ENCODE measurements around the gene SNX32.

The SNX32 gene

DNA sequence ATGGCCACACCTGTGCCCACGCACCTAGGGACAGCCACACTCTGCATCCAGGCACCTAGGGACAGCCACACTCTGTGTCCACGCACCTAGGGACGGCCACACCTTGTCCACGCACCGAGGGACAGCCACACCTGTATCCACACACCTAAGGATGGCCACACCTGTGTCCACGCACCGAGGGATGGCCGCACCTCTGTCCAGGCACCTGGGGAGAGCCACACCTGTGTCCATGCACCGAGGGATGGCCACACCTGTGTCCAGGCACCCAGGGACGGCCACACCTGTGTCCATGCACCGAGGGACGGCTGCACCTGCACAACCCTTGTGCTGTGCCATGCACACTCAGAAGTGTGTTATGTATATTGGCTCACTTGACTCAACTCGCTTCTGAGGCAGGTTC, 36.1 kb upstream of the SNX32 start:
- DNase-seq: no peak

DNA sequence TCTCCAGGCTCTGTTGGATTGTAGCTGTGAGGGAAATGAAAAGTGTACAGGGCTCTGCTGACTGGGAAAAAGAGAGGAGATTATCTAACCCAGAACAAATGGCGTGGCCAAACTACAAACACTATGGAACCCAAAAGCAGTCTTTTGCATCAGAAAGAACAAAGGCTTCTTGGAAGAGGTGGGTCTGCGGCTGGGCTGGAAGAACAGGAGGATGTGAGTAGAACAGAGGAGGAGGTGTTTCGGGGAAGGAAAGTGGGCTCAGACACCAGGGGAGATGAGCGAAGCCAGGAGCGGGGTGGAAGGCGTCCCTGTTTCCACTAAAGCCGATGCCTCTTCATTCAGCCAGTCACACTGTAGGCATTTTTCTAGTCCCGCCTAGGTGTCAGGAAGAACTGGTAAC, 34.9 kb upstream of the SNX32 start:
- DNase-seq: no peak

DNA sequence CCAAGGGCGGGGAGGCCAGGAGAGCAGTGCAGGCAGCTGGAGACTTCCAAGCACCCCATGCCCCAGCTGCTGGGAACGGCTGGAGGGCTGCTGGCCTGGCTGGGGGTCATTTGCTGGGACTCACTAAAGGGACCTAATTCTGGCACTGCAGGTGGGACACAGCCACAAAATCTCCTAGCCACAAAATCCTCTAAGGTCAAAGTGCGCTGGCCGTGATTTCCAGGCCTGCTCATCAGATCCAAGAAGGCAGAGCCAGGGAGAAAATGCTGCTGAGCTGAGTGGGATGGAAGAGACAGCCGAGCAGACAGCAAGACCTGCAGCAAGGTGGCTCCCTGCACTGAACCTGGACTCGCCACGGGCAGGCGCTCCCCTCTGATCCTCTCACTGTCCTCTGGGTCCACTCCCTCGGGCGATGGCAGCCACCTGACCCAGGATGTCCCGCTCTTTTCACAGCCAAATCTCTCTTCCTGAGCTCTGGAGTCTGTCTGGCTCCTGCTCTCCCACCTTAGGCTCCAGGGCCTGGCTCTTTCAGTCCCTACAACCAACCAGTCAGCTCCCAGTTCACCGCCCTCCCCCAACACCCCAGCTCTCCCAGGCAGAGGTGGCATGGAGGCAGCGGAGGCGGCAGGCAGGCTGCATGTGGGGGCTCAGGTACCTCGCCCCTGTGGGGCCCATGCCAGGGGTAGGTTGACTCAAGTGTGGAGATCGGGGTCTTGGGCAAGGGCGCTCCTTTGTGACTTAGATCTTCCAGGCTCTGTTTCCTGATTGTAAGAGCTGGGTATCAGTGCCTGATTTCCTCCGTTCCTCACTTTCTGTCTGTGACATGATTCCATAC, 32.4 kb upstream of the SNX32 start:
- DNase-seq: no peak

DNA sequence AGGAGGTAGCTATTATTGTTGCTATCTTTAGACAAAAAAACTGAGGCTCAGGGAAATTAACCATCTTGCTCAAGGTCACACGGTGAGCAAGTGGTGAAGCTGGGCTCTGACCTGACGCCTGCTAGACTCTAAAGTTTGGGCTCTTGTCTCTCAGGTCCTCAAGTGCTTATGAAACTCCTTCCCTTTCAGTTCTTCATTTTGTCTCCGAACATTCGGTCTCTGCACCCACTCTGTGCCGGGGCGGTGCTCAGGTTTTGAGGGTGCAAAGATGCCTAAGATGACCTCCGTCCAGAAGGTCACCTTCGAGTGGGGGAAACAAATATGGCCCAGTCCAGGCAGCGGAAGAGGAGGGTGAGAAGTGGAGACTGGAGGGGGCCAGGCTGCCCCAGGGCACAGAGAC, 30.9 kb upstream of the SNX32 start:
- DNase-seq: no peak

DNA sequence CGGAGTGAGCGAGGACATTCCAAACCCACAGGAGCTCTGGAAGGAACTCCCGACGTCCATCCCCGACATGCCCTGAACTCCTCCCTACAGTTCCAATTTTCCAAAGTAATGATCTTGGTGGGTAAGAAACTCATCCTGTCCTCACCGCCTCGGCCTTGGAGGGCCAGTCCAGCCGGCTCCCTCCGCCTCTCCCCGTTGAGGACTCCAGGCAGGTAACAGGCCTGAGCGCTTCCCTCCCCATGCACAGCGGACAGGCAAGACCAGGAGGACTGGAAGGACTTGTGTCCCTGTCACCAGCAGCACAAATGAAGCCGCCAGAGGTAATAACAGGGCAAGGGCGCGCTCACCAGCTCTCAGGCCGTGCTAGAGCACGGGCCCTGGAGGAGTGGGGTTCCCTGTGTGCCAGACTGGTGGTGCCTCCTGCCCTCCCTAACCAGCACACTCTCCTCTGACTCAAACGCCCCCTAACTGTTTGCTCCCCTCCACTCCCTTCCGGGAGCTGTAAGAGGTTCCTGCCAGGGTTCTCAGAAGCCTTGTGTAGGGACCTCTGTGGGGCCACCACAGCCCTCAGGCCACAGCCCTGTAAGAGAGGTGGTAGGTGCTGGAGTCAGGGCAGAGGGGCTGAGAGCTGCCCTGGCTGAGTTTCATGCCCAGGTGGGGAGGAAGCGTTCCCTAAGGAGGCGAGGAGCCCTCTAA, 29.8 kb upstream of the SNX32 start:
- DNase-seq: no peak

DNA sequence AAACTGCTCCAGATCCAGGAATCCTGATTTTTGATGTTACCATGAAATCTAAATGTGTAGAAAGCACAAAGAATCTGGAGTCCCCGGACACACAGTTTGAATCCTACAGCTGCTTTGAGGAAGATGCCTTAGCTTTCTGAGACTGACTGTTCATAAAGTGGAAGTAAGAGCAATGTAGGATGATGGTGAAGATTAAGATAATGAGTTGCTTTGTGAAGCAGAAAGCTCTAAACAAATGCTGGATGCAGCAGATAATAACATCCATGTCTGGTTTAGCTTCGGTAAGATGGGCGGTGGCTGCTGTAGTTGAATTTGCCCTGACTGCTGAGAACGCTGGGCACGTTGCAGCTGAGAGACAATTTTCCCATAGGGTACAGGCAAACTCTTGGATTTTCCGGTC, 26.8 kb upstream of the SNX32 start:
- DNase-seq: no peak

DNA sequence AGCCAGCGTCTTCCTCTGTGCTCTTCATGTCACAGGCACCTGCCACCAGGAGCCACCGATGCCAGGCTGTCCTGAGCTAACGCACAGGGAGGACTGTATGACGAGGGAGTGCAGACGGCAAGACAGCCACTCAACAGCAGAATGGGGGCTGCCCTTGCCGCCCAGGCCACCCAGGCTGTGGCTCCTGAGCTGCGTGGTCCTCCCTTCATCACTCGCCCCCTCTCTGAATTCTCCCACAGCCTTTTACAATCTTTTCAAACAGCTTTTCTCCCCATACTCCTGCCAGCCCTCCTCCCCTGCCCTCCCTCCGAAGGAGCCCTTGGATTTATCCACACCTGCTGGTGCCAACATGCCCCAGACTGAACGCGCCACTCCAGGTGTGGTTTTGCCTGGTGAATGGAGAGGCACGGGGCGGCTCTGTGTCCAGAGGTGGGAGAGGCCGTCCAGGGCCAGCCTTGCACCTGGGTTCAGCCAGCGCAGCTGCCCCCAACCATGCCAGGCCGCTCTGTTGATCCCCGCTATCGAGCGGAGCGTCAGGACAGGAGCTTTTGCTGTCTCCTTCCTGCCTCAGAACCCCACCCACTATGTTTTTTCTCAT, 24.9 kb upstream of the SNX32 start:
- no peak for DNase-seq

DNA sequence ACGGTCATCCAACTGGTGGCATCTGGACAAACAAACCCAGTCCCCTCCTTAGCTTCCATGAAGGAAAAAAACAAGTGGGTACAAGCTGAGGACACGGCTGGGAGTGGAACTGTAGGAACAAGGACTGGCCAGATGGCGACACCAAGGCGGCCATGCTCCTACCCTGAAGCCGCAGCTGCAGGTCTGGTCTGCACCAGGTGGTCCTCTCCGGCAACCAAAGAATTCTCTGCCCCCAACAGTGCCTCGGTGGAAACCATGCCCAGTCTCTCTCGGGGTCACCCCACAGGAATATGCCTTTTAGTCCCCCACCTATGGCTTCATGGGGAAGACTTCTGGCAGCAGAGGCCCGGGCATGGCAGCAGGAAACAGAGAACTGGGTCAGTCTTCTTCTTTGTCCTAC, 24.3 kb upstream of the SNX32 start:
- no peak for DNase-seq

DNA sequence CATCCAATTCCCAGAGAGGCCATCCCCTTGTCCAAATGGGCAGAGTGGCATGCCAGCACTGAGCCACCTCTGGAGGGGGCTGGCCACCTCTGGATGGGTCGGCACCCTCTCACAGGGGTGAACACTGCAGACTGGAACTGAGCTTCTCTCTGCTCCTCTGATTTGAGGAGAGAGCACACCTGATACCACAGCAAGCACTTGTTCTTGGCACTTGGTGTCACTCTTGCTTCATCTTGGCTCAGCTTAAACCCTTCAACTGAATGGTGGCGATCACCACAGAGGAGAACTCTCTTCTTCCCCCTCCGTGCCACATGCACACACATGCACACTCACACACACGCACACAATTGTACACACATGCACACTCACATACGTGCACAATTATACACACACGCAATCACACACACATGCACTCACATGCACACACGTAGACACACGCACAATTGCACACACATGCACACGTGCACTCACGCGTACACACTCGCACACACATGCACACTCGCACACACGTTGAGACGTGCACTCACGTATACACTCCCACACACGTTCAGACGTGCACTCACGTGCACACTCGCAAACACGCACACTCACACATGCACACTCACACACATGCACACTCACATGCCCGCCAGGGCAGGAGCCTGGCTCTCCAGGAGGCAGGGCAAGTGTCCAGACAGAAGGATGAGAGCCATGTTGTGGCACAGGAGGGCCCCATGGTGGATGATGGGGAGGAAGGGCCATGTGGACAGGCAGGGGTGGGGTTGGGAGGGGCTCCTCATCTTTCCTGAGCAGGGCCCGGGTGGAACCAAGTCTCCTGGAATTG, 23.5 kb upstream of the SNX32 start:
- DNase-seq: no peak

DNA sequence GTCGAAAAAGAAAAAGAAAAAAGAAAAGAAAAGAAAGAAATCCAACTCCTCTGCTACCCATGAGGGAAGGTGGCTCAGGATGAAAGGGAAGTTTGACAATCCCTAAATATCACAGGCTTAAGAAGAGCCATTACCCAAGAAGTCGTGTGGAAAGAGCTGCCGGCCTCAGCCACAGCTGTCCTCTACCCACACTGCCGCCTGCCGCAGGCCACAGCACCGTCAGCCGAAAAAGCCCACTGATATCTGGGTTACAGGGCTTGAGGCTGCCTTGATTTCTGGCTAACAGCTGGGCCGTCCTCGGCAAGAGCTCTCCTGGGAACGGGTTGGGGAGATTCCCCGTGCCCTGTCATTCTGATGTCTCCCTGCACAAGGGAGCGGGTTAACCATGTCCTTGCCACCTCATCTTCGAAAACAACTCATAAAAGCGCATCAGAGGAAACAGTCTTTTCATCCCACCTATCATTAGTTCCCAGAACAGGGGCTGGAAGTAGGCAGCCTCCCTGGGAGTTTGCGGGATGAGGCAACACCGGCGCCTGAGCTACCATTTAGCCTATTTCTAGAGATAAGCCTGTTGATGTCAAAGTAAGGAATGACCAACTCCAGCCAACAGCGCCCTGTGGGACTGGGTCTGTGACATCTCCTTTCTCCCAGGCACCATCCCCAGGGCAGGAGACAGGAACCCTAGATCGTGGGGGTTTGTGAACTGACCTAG, 21.8 kb upstream of the SNX32 start:
- no peak for DNase-seq

DNA sequence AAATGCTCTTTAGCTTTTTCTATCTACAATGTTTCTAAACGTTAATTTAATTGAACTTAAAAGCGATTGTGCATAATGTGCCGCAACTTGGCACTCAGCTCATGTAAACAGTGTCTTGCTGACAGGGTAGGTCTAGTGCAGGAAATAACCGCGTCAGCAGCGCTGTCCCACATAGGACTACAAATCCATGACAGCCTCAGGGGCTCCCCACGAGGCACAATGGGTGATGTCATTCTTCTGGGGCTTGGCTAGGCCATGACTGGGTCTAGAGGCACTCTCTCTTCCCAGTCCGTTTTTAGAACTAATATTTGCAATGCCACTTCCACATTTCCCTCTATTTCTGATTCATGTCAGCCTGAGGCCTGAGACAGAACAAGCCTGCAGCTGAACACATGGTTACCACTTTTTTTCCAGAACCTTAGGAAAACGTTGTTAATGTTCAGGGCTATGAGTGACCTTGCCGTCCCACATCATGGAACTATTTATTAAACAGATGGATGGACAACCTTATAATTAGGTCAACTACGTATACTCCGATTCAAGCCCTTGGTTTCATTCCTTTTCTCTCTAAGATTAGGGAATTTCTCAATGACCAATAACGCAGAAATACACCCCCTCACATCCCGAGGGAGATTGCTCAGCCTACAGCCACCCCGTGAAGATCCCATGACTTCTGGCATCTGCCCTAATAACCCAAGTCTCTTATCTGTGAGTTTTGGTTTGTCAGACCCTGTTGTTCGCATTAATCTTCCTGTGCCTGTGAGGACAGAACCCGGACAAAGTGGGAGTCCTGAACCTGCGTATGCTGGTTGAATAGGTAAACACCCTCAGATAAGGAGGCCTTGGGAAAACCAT, 19.4 kb upstream of the SNX32 start:
- no peak for DNase-seq

DNA sequence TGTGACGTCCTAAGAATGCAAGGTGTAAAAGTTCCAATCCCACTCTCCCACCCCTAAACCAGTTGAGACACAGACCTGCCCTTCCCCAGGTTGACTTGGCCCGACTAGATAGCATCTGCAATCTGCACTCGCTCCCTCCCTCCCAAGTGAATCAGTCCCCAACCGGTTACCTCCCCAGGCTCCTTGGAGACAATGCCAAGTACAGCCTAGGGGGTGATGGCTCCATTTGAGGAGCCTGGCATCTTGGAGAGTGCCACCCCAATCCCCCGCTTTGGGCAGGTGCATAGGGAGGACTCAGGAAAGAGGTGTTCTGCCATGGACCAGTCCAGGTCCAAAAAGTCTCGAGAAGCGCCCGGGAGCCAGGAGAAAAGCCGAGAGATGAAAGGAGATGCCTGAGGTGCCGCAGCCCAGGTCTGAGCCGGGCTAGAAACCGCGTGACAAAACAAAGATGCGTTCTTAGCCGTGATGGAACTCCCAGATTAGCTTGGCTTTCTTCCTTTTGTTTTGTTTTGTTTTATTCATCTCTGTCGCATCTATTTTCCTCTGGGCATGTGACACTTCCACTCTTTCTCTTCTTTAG, 18.7 kb upstream of the SNX32 start:
- DNase-seq: no peak

DNA sequence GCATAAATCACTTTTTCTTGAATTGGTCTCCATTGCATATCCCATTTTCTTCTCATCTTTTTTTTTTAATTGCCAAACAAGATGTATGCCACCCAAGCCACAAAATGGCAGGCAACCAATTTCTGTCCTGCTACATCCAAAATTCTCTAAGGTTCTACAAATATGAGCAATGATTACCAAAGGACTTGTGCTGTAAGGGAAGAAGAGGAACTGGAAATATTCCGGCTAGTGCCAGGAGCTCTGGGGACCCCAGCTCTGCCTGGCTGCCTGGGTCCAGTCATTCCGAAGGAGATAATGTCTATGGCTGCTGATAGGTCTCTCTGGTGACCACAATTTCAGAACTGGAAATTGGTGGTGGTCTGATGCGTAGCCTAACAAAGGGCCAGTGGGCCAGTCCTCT, 17.1 kb upstream of the SNX32 start:
- DNase-seq: no peak

DNA sequence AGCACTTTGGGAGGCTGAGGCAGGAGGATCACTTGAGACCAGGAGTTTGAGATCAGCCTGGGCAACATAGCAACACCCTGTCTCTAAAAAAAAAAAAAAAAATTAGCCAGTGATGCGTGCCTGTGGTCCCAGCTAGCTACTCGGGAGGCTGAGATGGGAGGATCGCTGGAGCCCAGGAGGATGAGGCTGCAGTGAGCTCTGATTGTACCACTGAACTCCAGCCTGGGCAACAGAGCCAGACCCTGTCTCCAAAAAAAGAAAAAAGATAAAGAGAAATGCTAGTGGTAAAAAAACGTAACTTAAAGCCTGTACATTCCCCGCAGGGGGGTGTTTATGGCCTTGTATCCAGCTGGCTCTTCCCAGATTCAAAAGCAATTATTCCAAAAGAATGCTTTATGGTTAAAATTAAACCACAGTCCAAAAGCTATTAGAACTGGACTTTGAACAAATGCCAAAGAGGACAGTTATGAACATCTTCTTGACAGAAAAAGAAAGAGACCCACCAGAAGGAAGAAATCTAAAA, 16.4 kb upstream of the SNX32 start:
- DNase-seq: no peak

DNA sequence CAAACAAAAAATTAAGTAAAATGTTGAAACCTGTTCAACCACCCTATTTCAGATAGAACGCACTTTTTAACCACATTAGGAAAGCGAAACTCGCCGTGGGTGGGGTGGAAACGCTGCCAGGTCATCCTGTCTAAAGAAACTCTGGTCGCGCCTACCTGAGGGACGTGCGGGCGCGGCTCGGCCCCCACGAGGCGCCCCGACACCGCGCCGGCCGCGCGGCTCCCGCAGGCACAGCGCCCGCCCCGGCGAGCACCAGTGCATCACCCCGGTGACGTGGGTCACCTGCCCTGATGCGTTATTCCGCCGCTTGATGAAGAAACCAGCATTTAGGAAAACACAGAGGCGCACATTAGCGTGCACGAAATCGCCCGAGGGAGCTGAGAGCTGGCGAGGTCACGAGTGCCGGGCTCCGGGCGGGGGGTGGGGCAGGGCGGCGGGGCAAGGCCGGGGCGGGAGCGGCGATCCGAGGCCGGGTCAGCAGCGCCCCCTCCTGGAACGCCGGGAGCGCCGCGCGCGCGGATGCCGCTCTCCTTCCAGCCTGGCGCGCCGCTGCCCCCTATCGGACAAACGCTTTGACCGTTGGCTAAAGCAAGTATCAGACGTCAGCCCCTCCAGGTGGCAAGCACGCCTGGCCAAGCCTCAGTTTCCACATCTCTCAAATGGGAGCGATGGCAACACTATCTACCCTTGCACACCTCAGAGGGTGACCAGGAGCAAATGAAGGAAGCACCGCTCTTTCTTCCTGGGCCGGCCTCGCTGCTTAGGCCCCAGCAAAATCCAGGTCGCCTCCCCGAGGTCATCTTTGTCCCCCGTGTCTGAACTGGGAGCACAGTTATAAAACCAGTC, 15.7 kb upstream of the SNX32 start:
- peak; percentile 38 to 42 for DNase-seq

DNA sequence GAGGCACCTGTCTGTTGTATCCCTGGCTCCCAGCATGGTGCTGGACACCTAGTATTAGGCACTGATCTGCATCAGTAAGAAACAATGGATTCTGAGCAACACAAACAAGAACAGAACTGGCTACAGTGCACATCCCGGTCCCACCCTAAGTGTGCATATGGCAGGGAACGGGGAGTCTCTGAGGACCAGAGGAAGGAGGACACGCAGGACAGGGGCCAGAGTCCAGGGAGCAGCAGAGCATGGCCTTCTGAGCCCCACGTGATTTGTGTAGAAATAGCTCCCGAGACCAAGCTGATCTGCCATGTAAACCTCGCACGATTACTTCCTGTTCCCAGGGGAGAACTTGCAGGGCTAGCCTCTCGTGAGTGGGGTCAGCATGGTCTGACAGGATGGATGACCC, 12.7 kb upstream of the SNX32 start:
- no peak for DNase-seq

DNA sequence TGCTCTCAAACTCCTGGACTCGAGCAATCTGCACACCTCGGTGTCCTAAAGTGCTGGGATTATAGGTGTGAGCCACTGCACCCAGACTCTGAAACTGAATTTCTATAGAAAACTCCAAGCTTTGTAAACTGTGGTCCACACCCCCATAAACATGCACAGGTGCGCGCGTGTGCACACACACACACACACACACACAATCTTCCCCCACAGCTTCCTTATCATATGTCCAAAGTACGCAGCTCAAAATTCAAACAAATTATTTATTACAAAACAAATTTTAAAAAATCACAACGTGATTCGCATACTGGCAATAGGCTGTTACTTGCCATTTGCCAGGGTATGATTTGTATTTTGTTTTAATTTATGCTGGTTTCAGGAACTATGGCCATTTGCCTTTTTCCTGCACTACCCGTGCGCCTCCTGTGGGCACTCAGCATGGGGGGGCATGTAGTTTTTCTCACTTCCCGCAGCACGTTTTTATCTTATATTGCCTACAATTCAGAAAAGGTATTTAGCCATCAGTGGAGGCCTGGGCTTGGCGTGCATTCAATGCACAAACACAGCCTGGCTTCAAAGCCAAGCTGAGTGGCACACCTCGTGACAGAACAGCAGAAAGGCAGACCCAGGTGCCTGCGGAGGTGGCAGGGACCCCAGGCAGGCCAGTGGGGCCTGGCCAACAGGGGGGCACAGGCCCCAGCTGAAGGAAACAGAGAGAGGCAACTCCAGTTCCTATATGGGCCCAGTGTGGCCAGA, 10.8 kb upstream of the SNX32 start:
- no peak for DNase-seq

DNA sequence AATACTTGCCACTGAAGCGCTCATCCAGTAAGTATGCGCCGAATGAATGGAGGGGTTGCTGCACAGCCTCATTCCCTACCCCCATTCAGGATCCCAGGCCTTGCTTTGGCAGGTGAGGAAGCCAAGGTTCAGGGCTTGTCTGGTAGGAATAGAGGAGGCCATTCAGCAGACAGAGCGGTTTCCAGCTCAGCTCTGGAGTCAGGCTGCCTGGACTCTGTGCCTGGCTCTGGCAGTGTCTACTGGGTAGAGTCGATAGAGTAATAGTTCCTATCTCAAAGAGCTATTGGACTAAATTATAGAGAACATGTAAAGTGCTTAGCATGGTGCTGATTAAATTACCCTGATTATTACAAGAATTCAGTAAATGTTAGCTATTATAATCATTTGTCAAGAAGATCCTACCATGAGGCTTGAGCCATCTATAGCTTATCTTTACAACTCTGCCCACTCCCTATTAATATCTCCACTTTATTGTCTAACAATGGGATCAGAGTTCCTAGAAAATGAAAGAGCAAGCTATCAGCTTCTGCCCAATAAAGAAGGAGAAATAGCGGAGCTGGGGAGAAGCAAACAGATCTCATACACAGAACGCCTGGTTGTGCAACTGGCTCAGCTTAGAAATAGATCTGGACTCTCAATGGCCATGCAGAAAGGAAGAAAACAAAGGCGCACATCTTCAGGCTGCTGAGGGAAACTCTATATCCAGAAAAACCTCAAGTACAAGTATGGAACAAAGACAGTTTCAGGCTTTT, 6.6 kb upstream of the SNX32 start:
- no peak for DNase-seq

All from cerebellar nuclear complex (tissue), 1 donor.